Stimulated activated CD4-positive, alpha-beta T cell treated with anti-CD3 and anti-CD28 coated beads, Interleukin-12 subunit alpha, Interleukin-12 subunit beta, amount 100 ng/mL, for 48 hours (primary cell): Measurements from ENCODE around the gene FAIM2.

Experiments
- DNase-seq, 3 donors: peaks; one replicate each; pipeline ENCODE4 v3.0.0-alpha.2; 2020; ENCODE audit warnings: low read depth in 2 of 3, low spot score in 1 of 3

FAIM2 gene

DNA sequence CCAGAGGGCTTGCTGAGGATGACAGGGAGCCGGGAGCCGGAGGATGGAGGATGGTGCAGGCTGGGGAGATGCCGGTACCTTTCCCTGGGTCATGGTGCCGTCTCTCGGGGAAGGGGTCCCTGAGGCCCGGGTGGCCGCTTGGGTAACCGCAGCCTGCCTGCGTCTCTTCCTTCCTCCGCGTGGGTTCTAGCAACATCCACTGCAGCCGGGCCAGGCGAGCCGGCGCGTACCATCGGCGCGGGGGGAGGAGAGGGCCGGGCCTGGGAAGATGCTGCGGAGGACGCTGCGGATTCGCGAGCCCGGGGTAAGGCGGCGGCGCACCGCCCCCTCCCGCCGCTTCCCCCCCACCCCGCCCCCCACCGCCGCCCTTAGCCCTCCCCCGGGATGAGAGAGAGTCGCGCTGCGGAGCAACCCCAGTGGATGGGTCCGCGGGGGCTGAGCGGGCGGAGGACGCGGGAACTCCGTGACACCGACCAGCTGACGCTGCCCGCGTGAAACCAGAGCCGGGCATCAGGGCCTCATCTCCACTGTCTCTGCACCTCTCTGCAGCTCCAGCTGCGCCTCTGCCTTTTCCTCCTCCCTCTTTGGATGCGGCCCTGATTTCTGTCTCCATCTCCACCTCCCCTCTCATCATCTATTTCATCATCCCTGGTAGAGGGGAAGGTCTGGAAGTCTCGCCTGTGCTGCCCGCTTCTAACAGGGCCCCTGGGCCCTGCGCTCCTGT, at the start of gene FAIM2:
Gene FAIM2, minus strand, starts transcription at position 201 of the 724 bp plus-strand sequence. Its CDS starts 108 bp downstream, at position 93.
- peak; percentile 9 to 34 (median 17) for DNase-seq

DNA sequence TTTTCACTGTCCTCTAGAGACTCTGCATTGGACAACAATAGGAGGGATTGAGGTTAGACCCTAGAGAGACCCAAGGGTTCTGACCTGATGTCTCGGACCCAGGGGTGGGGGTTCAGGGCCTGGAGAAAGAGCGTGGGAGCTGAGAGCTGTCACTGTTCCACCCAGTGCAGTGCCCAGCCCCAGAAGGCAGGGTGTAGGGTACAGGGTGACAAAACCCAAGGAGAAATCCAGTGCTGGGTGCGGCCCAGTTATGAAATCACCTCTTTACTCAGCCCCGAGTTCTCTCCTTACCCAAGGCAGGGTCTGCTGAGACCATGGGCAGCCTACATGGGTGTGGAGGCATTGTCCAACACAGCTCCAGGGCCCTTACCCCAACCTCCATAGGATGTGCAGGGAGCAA, 49.5 kb upstream of the FAIM2 start:
- DNase-seq, result no peak

DNA sequence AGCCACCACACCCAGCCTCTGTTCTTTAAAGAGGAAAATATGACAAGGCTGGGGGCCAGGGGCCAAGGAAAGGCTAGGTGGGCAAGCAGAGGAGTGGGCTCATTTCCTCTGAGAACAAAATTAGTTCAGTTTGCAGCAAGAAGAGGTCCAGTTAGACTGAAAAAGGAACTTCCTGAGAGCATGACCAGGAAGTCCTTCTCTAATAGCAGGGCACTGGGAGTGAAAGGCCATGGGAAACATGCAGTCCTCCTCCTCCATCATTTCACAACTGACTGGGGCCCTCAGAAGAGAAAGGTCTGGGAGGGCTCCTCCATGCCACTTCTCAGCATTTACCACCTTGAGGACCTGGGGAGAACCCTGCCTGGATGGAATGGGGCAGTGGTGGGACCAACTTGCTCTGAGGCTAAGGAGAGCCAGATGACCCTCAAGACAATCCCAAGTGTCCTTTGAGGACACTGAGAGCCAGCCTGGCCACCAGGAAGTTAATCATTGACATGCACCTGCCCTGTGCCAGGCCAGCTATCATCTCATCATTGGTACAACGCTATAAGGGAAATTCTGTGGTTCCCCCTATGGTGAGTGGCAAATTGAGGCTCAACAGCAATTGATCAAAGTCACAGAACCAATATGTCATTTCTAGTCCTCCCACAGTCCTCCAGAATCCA, 48.8 kb upstream of the FAIM2 start:
- no peak for DNase-seq

DNA sequence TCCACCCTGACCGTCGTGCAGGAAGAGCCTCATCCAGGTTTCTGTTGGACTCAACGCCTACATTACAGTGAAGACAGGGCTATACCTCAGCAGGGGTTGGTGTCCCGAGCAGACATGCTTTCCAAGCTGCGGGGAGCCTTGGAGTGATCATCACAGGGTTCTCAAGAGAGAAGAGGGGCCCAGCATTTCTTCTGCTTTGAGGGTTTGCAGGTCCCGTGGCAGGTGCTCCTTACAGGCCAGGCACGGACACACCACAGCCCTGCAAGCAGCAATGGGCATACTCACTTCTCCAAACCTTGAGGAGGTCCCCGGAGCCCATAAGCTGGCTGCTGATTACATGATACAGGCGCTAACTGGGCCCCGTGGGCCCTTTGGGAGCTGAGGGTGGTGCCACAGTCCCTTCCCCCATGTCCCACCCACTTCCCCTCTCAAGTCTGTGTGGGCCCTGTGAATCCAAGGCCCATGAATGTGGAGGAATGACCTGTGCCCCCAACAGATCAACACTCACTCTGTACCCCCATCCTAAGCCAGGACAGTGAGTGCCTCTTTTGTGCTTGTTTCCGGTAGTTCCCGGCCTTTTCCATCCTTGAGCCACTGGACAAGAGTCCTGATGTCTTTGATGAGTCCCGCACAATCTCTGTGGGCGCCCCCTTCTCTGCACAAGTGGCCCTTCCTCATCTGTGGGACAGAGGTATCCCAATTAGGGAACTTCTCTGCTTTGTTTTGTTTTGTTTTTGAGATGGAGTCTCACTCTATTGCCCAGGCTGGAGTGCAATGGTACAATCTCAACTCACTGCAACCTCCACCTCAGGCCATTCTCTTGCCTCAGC, 47.9 kb upstream of the FAIM2 start:
- no peak for DNase-seq

- DNase-seq, result no peak
Measured at GRCh38 chr12:49950273-49951251, 46.9 kb upstream of the FAIM2 start, which contains the start of gene AQP2. Gene AQP2, plus strand, starts transcription at chr12:49950737. Its CDS starts 94 bp downstream, at chr12:49950831.

GRCh38 chr12:49949866-49950265, 46.2 kb upstream of the FAIM2 start:
- DNase-seq, result no peak

DNA sequence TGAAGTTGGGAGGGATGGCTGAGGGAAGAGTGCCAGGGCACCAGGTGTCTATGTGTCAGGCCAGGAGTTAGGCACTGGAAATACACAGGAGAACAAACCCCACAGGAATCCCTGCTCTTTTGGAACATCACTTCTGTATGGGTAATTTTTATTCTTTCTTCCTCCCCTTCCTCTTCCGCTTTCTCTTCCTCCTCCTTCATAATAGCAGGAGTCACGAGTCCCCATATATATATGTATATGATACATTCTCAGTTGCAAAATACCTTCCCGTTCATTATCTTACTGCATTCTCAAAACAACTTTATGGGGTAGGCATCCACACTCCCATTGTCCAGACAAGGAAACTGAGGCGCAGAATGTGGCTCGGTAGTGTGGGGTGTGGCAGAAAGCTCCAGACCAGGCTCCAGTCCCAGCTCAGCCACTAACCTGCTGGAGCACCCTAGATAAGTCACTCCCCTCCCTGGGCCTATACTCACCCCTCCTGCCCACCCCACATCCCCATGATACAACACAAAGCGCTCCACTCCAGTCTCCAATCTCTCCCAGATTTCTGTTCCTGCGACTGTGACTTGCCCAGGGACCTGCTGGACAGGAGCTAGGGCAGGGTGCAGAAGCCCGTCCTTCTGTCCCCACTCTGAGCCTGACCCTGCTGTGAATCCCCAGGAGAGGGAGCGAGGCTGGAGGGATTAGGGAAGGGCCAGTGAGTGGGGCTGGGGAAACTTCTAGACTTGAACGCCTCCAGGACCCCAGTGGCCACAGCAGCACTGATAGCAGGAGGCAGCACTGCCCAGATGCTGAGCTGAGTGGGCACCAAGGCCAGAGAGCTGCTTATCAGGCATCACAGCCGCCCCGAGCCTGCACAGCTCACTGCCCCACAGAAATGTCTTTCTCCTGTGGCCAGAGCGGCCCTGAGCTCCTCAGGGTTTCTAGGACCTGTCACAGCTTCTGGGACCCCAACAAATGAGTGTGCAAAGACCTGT, 45.5 kb upstream of the FAIM2 start:
- no peak for DNase-seq

DNA sequence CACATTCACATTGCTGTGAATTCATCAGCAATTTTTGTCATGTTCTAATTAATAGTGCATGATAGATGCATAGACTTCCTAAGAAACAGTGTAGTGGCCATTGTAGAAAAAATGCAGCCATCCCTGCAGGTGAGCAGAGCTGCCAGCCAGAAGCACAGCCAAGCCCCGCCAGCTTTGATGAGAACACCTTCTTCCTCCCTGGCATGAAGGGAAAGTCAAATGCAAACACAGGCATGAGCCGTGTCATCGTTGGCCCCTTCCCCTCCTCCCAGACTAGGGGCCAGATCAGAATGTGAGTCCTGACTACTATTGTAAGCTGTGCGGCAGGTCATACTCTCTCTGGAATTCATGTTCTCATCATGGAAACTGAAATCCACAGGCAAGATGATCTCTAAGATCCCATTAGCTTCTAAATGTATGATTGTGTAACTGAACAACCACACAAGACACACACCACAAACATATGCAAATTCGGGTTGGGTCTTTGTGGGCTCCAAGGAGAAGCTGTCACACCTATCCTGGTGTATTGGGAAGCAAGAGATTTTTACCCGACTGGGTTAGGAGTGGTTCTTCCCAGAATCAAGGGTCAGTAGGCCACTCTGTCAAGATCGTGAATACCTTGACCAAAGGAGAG, 44.0 kb upstream of the FAIM2 start:
- DNase-seq, result no peak

- DNase-seq, result no peak
Measured at GRCh38 chr12:49946497-49946896, 42.8 kb upstream of the FAIM2 start.

GRCh38 chr12:49946086-49946485, 42.4 kb upstream of the FAIM2 start:
- no peak for DNase-seq

DNA sequence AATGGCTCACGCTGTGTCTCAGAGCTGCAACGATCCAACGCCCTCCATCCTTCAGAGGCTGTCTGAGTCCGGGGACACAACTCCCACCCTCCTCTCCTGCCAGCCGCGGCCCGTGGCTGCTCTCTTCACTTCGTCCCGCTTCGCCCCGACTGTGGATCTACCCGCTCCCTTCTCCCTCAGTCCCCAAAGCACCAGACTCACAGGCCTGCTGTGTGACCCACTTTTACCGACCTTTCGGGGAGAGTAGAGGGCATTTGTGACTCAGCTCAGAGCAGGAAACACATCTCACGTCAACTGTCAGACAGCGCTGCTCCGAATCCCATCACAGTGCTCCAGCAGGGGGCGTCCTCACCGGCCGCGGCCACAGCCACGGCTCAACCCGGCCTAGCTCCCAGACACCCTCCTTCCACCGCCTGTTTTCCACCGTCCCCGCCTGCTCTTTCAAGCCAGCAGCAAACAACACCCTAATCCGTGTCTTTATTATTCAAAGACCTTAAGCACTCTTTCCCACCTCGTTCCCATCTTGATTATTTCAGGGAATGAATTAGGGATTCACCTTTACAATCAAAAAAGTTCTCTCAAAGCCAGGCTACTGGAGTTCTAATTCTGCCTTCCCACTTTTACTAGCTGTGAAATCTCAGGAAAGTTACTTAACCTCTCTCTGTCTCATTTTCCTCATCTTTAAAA, 41.8 kb upstream of the FAIM2 start:
- peak; percentile 85 to 91 (median 88) for DNase-seq

- no peak for DNase-seq
Measured at GRCh38 chr12:49944718-49945117, 41.0 kb upstream of the FAIM2 start.

- no peak for DNase-seq
Measured at GRCh38 chr12:49944046-49944445, 40.3 kb upstream of the FAIM2 start.

DNA sequence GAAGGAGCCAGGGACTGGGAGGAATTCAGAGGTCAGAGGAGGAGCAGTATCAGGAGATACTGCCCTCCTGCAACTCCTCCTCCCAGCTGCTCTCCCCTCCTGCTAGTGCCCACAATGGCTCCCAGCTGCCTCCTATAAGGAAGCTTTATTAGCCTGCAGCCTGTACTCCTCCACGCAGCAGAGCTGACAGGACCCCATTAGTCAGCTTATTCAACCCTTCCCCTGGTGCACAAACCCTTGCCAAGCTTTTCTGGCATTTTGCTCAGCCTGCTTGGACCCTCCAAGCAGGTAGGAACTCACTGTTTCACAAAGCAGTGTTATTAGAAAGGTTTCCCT, 39.9 kb upstream of the FAIM2 start:
- DNase-seq, result no peak

GRCh38 chr12:49942921-49943624, 39.4 kb upstream of the FAIM2 start:
- DNase-seq, result no peak

DNA sequence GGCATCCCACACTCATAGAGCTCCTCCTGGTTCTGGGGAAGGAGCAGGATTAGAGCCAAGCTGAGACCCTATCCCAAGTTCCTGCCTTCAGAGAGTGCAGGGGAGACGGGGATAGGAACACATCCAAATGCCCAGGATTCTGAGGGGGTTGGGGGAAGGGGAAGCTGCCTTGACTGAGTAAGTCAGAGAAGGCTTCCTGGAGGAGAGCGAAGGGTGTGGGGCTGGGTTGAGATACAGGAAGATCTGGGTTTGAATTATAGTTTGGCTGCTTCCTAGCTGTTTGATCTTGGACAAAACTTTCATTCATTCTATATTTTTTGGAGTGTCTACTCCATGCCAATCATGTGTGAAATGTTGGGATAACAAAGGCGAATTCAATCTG, 38.8 kb upstream of the FAIM2 start:
- no peak for DNase-seq

DNA sequence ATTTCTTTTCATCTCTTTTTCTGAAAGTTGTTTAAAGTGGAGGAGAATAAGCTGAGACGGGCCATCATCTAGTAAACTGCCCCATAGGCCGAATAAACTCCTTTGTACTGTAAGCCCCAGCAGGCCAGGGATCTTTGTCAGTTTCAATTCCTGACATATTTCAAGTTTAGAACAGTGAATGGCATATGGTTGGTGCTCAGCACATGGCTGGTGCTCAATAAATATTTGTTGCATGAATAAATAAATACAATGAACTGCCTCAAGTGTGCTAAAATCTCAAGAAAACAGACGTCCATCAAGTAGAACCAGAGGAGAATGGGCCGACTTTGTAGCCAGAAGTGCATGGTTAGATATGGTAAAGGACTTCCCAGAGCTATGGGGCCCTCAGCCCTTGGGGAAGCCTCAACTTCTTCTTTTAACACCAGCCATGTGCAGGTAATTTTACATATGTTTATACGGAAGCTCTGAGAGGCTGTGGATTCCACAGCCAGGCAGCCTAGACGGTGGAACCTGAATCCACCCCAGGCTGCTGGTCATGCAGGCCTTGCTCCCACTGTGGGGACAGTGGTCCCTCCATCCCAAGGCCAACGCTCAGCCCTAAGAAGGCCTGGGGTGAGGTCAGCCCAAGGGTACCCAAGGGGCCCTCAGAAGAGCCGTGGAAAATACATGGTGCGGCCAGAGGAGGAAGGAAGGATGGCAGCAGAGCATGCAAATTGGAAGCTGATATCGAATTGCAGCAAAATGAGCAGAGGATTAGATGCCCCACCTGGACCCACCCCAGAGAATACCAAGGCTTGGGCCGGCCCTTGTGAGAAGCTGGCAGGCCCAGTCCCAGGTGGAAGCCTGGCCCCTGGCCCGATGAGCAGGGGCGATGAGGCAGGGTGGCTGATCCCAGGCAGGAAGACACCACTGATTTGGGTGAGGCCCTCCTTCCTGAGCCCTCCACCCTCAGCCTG, 38.1 kb upstream of the FAIM2 start:
- no peak for DNase-seq
